GM12878 (cell line): ENCODE results near the gene SYNPO. TPM values are rescaled to one million over a fixed set of nuclear protein-coding genes. Genes with fewer than 3 reads are reported as not detected.

Experiments
- ATAC-seq: fragments of 200-7000 bp; cut with Tn5 transposase; 3 replicates; pipeline ENCODE4 v1.9.1; 2020; ENCODE audit warnings: mild to moderate bottlenecking, moderate library complexity
- BruUV-seq: library from RNA; stranded (reverse); fragments of 400-500 nt; replicated peaks from 2 replicates; lab custom pipeline; 2021; lab: Mats Ljungman, UMichigan
- CTCF ChIA-PET: fragments of 300-600 bp; sonication (Branson Sonifier 250); formaldehyde crosslinking; extraction: SDS; loops from one replicate; lab custom pipeline; 2021; ENCODE audit warnings: inconsistent platforms; lab: Yijun Ruan, JAX
- POLR2A ChIA-PET: fragments of 350-600 bp; formaldehyde crosslinking; extraction: SDS; loops from one replicate; lab custom pipeline; 2021; ENCODE audit warnings: inconsistent platforms; lab: Charles Lee
- RAD21 ChIA-PET: fragments of 300-600 bp; sonication (Branson Sonifier 250); formaldehyde crosslinking; loops from one replicate; lab custom pipeline; 2023; ENCODE audit warnings: antibody characterized with exemption; ENCODE audit not compliant: unreplicated experiment; lab: Charles Lee
- SMC1A ChIA-PET: fragments of 300-600 bp; sonication (Branson Sonifier 250); formaldehyde crosslinking; loops from one replicate; lab custom pipeline; 2023; ENCODE audit not compliant: unreplicated experiment, uncharacterized antibody; lab: Charles Lee
- DNase-seq: peaks from one replicate; pipeline ENCODE4 v3.0.0-alpha.2; 2011; ENCODE audit warnings: low read depth, low spot score
- FAIRE-seq: peaks from 3 replicates; lab custom pipeline; 2011; peaks lifted over from hg19 to GRCh38; lab: Jason Lieb, UNC
- H2AFZ ChIP-seq: 2 replicates; pipeline ENCODE4 v1.6.0; 2011; ENCODE audit warnings: low read depth, low read length, control low read depth; ENCODE audit not compliant: control insufficient read depth
- H3K27ac ChIP-seq: 2 replicates; pipeline ENCODE4 v1.5.1; 2011; ENCODE audit warnings: control low read depth; ENCODE audit not compliant: control insufficient read depth, insufficient read depth
- H3K27me3 ChIP-seq, 2 experiments: replicated peaks in 1 of 2; 2 replicates each; pipeline versions ENCODE4 v1.6.0 to v1.6.1; 2011; ENCODE audit warnings: low read length in 1 of 2; ENCODE audit not compliant: control insufficient read depth in 2 of 2, insufficient read depth in 2 of 2
- H3K36me3 ChIP-seq, 2 experiments: 2 replicates each; pipeline ENCODE4 v1.5.1; 2011; ENCODE audit warnings: low read length in 1 of 2; ENCODE audit not compliant: control insufficient read depth in 2 of 2, insufficient read depth in 2 of 2
- H3K4me1 ChIP-seq: 2 replicates; pipeline ENCODE4 v1.6.1; 2011; ENCODE audit warnings: mild to moderate bottlenecking, low read length, moderate library complexity, mixed read lengths; ENCODE audit not compliant: control insufficient read depth, insufficient read depth
- H3K4me2 ChIP-seq: 2 replicates; pipeline ENCODE4 v1.6.0; 2011; ENCODE audit warnings: control low read depth; ENCODE audit not compliant: control insufficient read depth, insufficient read depth
- H3K4me3 ChIP-seq: fragments of 200-600 bp; sonication (generic); 2 replicates; pipeline ENCODE4 v1.5.1; 2016
- H3K79me2 ChIP-seq: 2 replicates; pipeline ENCODE4 v1.6.0; 2011; ENCODE audit warnings: low read length; ENCODE audit not compliant: control insufficient read depth, insufficient read depth
- H3K9ac ChIP-seq: 2 replicates; pipeline ENCODE4 v1.8.0; 2011; ENCODE audit warnings: low read length, control low read depth, mixed read lengths; ENCODE audit not compliant: control insufficient read depth, insufficient read depth
- H3K9me3 ChIP-seq: replicated peaks from 3 replicates; pipeline ENCODE4 v1.5.1; 2011; ENCODE audit warnings: mild to moderate bottlenecking, low read length; ENCODE audit not compliant: control insufficient read depth, insufficient read depth
- H4K20me1 ChIP-seq: 2 replicates; pipeline ENCODE4 v1.6.0; 2011; ENCODE audit not compliant: control insufficient read depth, insufficient read depth
- BHLHE40 ChIP-seq, 2 experiments: fragments of 450-650 bp in 1 of 2; IDR thresholded peaks; 2 replicates each; pipeline ENCODE4 v1.6.1; 2011 to 2017; ENCODE audit warnings: low read depth in 2 of 2, borderline replicate concordance in 1 of 2, improper control_type of control experiment in 1 of 2, low read length in 1 of 2, mild to moderate bottlenecking in 1 of 2
- CHD4 ChIP-seq: fragments of 200-600 bp; sonication (generic); IDR thresholded peaks from 2 replicates; pipeline ENCODE4 v1.6.1; 2016; ENCODE audit warnings: mild to moderate bottlenecking
- CREM ChIP-seq: IDR thresholded peaks from 2 replicates; pipeline ENCODE4 v1.6.1; 2014; ENCODE audit warnings: antibody characterized with exemption, low read depth
- DPF2 ChIP-seq: fragments of 450-650 bp; IDR thresholded peaks from 2 replicates; pipeline ENCODE4 v1.6.1; 2017; ENCODE audit warnings: mild to moderate bottlenecking
- ETV6 ChIP-seq, 2 experiments: fragments of 450-650 bp in 1 of 2; IDR thresholded peaks in 1 of 2; conservative IDR thresholded peaks in 1 of 2; 2 replicates each; pipeline ENCODE4 v1.6.1; 2014; ENCODE audit warnings: antibody characterized with exemption in 1 of 2, borderline replicate concordance in 1 of 2, low read depth in 1 of 2, mild to moderate bottlenecking in 1 of 2, moderate library complexity in 1 of 2
- JUND ChIP-seq: IDR thresholded peaks from 2 replicates; pipeline ENCODE4 v1.6.1; 2012; ENCODE audit warnings: low read depth, mild to moderate bottlenecking, low read length, improper control_type of control experiment, moderate library complexity
- MEF2A ChIP-seq: IDR thresholded peaks from 2 replicates; pipeline ENCODE4 v1.6.1; 2011; ENCODE audit warnings: low read depth, mild to moderate bottlenecking, low read length, moderate library complexity; ENCODE audit not compliant: insufficient read depth
- MEF2B ChIP-seq: fragments of 450-650 bp; IDR thresholded peaks from 2 replicates; pipeline ENCODE4 v1.6.1; 2018; ENCODE audit warnings: mild to moderate bottlenecking, moderate library complexity; ENCODE audit not compliant: partially characterized antibody, poor library complexity, severe bottlenecking
- MXI1 ChIP-seq: fragments of 150-350 bp; IDR thresholded peaks from 2 replicates; pipeline ENCODE4 v1.6.1; 2011; ENCODE audit warnings: low read depth, mild to moderate bottlenecking, inconsistent platforms, low read length, improper control_type of control experiment
- MYC ChIP-seq: IDR thresholded peaks from 2 replicates; pipeline ENCODE4 v1.6.1; 2011; ENCODE audit warnings: mild to moderate bottlenecking, low read length, moderate library complexity, inconsistent platforms; ENCODE audit not compliant: insufficient read depth, insufficient replicate concordance, insufficient read length, severe bottlenecking
- POU2F2 ChIP-seq: IDR thresholded peaks from 3 replicates; pipeline ENCODE4 v1.6.1; 2011; ENCODE audit warnings: low read depth, mild to moderate bottlenecking, low read length, borderline replicate concordance
- TCF3 ChIP-seq: IDR thresholded peaks from 2 replicates; pipeline ENCODE4 v1.6.1; 2012; ENCODE audit warnings: low read depth, mild to moderate bottlenecking, low read length, borderline replicate concordance; ENCODE audit not compliant: insufficient read depth
- WGBS: methylation state at CpG from one replicate; pipeline ENCODE4 v1.1.6; 2016; ENCODE audit warnings: low lambda C conversion rate; ENCODE audit not compliant: insufficient replicate concordance, insufficient coverage; ENCODE audit errors: missing lambda C conversion rate; 5-methylcytosine and 5-hydroxymethylcytosine counted together
- in situ Hi-C: fragments of 300-500 bp; cut with MboI; formaldehyde crosslinking; loops from 9 replicates; pipeline ENCODE4 v1.14.3; 2018; ENCODE audit warnings: mixed read lengths
- intact Hi-C: fragments of 100-400 bp; cut with micrococcal nuclease; formaldehyde crosslinking; loops from one replicate; pipeline ENCODE4 v1.14.2; 2022; ENCODE audit not compliant: unreplicated experiment
- polyA plus RNA-seq, 11 experiments: library from polyadenylated mRNA; depleted of rRNA in 4 of 11; unstranded in 6 of 11; stranded (reverse) in 5 of 11; fragments of >200 nt; fragmentation: Nextera tagmentation in 4 of 11; fragmentation: Illumina TruSeq in 1 of 11; extraction: Ambion mirVana in 4 of 11; extraction: Trizol in 1 of 11; gene quantifications; 1 replicate in 1 of 11; 2 replicates in 10 of 11; pipeline versions ENCODE4 v1.2.1 to v1.2.3, GENCODE V29; 2011 to 2016; ENCODE audit warnings: inconsistent platforms in 2 of 11, missing spikeins in 2 of 11, low read depth in 1 of 11
- total RNA-seq, 4 experiments: library from RNA; depleted of rRNA in 3 of 4; stranded (reverse); fragments of >200 nt in 3 of 4; fragmentation: Illumina TruSeq in 1 of 4; extraction: Trizol in 1 of 4; gene quantifications; 2 replicates each; pipeline versions ENCODE4 v1.2.1 to v1.2.3, GENCODE V29; 2013 to 2021
- TF ChIP-seq, protein P1 (sequence below): IDR thresholded peaks from 2 replicates; pipeline ENCODE4 v1.6.1; 2011; ENCODE audit warnings: borderline replicate concordance, low read depth, mild to moderate bottlenecking, moderate library complexity, low read length; ENCODE audit not compliant: insufficient read depth, poor library complexity, severe bottlenecking
- TF ChIP-seq, protein P2 (sequence below): IDR thresholded peaks from 2 replicates; pipeline ENCODE4 v1.6.1; 2012; ENCODE audit warnings: low read depth, low read length, improper control_type of control experiment

The SYNPO gene
- total and polyA plus RNA-seq, 10 of the 15 experiments (the other 5 are each of a cell fraction or from before 2014, with no cell fraction given): 0.77 to 21.0 (median 3.9) TPM

DNA sequence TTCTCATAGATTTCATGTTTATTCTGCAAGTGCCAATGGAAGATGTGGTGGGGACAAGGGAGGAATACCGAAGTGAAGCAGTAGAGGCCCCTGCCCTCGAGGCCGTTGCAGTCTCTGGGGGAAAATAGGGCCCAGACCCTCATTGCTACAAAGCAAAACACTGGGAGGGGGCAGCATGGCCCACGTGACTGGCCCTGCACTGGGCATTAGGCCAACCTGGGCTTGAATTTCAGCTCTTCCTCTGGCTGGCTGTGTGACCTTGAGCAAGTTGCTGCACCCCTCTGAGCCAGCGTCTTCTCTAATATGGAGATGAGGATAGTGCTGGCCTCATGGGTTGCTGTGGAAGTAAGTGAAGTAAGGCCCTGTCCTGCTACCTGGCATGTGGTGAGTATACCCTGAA, 709 bp upstream of the SYNPO start (continued):
- TF ChIP-seq ETV6 (conservative IDR thresholded peaks at IDR 0.05 in 1 of 2, IDR thresholded peaks at IDR 0.05 in 1 of 2; ENCODE audit: borderline replicate concordance in 1 of 2, low read depth in 1 of 2): no peak

DNA sequence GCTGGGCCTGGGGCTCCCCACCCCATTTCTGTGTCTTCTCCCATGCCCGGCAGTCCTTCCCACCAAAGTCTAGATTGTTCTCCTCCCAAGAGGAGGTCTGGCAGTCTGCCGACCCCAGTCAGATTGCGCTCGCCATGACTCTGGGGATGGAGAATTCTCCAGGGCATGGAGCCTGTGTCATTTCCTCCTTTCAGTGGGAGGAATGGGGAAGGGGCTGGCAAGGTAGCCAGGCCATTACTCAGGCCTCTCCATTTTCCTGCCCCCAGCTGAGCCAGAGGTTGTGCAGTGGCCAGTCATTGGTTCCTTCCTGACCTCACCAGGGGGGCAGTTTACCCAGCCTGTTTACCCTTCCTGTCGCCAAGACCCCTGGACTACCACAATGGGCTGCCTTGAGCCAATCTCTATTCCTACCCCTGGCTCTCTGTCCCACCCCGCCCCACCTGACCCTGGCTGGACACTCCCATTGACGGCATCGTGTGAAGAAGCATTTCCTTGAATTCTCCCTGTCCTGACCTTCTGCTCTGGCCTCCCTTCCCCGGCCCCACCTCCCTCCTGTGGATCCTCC, 628 bp downstream of the SYNPO start:
- Histone ChIP-seq H3K4me3 (no peak overlapping the region), H3K9me3 (no peaks in the 10 kb centered on the region), H2AFZ (no peak overlapping the region), H4K20me1 (no peaks in the 10 kb centered on the region), H3K27ac (no peak overlapping the region), H3K79me2 (no peaks in the 10 kb centered on the region), H3K9ac (no peak overlapping the region), H3K36me3 (no peaks in the 10 kb centered on the region; a peak in 1 of 4 replicates), H3K27me3 (no peaks in the 10 kb centered on the region), H3K4me1 (no peaks in the 10 kb centered on the region), H3K4me2 (no peak overlapping the region)
- intact Hi-C loops: no loop called here
- ATAC-seq (no peak), FAIRE-seq (no peak), DNase-seq (no peak)
- ChIA-PET POLR2A (interaction anchor here (1.1 kb wide), 1 partner anchor 15 kb away, joined by 3 read pairs; no protein-coding TSS in a partner anchor), SMC1A (no interaction called here), CTCF (no interaction called here), RAD21 (no interaction called here)
- 65% methylated on average over 6 of the region's 9 CpGs for WGBS
- in situ Hi-C loops: no loop called here
- TF ChIP-seq MEF2A (no peak), DPF2 (no peak), MEF2B (no peak), CHD4 (no peak), MYC (no peak), CREM (no peak), ETV6 (conservative IDR thresholded peaks at IDR 0.05 in 1 of 2, IDR thresholded peaks at IDR 0.05 in 1 of 2; ENCODE audit: borderline replicate concordance in 1 of 2, low read depth in 1 of 2) (no peak), MXI1 (no peak), JUND (no peak), POU2F2 (no peak), TCF3 (no peak), BHLHE40 (IDR thresholded peaks at IDR 0.05; ENCODE audit: borderline replicate concordance in 1 of 2, low read depth in 2 of 2, low read length in 1 of 2) (no peak)
- TF ChIP-seq, protein P1, sequence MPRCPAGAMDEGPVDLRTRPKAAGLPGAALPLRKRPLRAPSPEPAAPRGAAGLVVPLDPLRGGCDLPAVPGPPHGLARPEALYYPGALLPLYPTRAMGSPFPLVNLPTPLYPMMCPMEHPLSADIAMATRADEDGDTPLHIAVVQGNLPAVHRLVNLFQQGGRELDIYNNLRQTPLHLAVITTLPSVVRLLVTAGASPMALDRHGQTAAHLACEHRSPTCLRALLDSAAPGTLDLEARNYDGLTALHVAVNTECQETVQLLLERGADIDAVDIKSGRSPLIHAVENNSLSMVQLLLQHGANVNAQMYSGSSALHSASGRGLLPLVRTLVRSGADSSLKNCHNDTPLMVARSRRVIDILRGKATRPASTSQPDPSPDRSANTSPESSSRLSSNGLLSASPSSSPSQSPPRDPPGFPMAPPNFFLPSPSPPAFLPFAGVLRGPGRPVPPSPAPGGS: no peak
- TF ChIP-seq, protein P2, sequence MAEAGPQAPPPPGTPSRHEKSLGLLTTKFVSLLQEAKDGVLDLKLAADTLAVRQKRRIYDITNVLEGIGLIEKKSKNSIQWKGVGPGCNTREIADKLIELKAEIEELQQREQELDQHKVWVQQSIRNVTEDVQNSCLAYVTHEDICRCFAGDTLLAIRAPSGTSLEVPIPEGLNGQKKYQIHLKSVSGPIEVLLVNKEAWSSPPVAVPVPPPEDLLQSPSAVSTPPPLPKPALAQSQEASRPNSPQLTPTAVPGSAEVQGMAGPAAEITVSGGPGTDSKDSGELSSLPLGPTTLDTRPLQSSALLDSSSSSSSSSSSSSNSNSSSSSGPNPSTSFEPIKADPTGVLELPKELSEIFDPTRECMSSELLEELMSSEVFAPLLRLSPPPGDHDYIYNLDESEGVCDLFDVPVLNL: no peak
- no TSS peak for BruUV-seq
